ENCODE measurements around the gene LRRC37B. TPM values are rescaled to one million over a fixed set of nuclear protein-coding genes. Genes with fewer than 3 reads are reported as not detected.
"Not testable (repeated sequence)": the region's sequence is repeated elsewhere in the genome, so short reads cannot be mapped to it uniquely, and the experiment has no call there.

The LRRC37B gene
- polyA plus RNA-seq, 2 of the 4 experiments (the other 2 are of a cell fraction): 8.3 to 17.9 TPM

GRCh38 chr17:32021615-32021955, 14.4 kb downstream of the LRRC37B start:
- DNase-seq (ENCODE audit: low read depth in 1 of 2, low spot score in 1 of 2) (no peak), FAIRE-seq (no peak), ATAC-seq (no peak)
- H3K4me3 ChIP-seq: no peak overlapping the region
- H3K4me1 ChIP-seq: no peaks in the 10 kb centered on the region
- ChIA-PET POLR2A (no interaction called here), CTCF (interaction anchor here (1.1 kb wide), 2 partner anchors 13 to 15 kb away, joined by 3 to 4 read pairs; partner anchors contain the start of gene LRRC37B)
- TF ChIP-seq FOSL2 (IDR thresholded peaks at IDR 0.05): no peak
- no peak for TF ChIP-seq FOSL2 (CRISPR knock-in tag; IDR thresholded peaks at IDR 0.05)
- no peak for TF ChIP-seq HOXA7 (CRISPR knock-in tag; IDR thresholded peaks at IDR 0.05)
- no peak for TF ChIP-seq RCOR1 (IDR thresholded peaks at IDR 0.05; ENCODE audit: low read depth, low read length)
- no peak for TF ChIP-seq JUNB (IDR thresholded peaks at IDR 0.05)
- TF ChIP-seq ELK1 (IDR thresholded peaks at IDR 0.05; ENCODE audit: low read depth, low read length): no peak
- no peak for TF ChIP-seq CHD4 (IDR thresholded peaks at IDR 0.05; ENCODE audit: borderline replicate concordance)
- TF ChIP-seq RARB (CRISPR knock-in tag; IDR thresholded peaks at IDR 0.05): no peak
- TF ChIP-seq HOXB13 (CRISPR knock-in tag; IDR thresholded peaks at IDR 0.05; ENCODE audit: low read depth): no peak
- no peak for TF ChIP-seq NPAS2 (CRISPR knock-in tag; IDR thresholded peaks at IDR 0.05; ENCODE audit: borderline replicate concordance)
- no peak for TF ChIP-seq USF2 (IDR thresholded peaks at IDR 0.05)
- H3K27ac ChIP-seq: no peak overlapping the region
- WGBS (ENCODE audit: missing lambda C conversion rate): 86% methylated on average over 7 of the region's 7 CpGs
- no peak overlapping the region for H3K4me2 ChIP-seq
- no peaks in the 10 kb centered on the region for H3K9me3 ChIP-seq

GRCh38 chr17:32022554-32022953, 15.4 kb downstream of the LRRC37B start:
- H3K4me2 ChIP-seq; POLR2A ChIA-PET; FAIRE-seq; H3K4me1 ChIP-seq; DNase-seq (ENCODE audit: low read depth in 1 of 2, low spot score in 1 of 2); ATAC-seq; H3K4me3 ChIP-seq; H3K27ac ChIP-seq; H3K9me3 ChIP-seq: not testable (repeated sequence)
- CTCF ChIA-PET: interaction anchor here (0.6 kb wide), 1 partner anchor 816 kb away, joined by 3 read pairs; no protein-coding TSS in a partner anchor
- WGBS (ENCODE audit: missing lambda C conversion rate): 98% methylated on average over 3 of the region's 5 CpGs

- FAIRE-seq; DNase-seq (ENCODE audit: low read depth in 1 of 2, low spot score in 1 of 2); H3K27ac ChIP-seq; ATAC-seq; H3K4me3 ChIP-seq; H3K4me2 ChIP-seq; H3K4me1 ChIP-seq; CTCF ChIA-PET; POLR2A ChIA-PET; H3K9me3 ChIP-seq: not testable (repeated sequence)
- WGBS (ENCODE audit: missing lambda C conversion rate): 89% methylated on average over 4 of the region's 4 CpGs
These were observed 20.1 kb downstream of the LRRC37B start for GRCh38 chr17:32027271-32027670.

GRCh38 chr17:32033223-32033622, 26.0 kb downstream of the LRRC37B start:
- Histone ChIP-seq H3K4me3 (no peak overlapping the region), H3K9me3 (no peaks in the 10 kb centered on the region), H3K4me2 (no peak overlapping the region), H3K4me1 (no peaks in the 10 kb centered on the region), H3K27ac (no peak overlapping the region)
- FAIRE-seq (no peak), ATAC-seq (no peak), DNase-seq (ENCODE audit: low read depth in 1 of 2, low spot score in 1 of 2) (no peak)
- ChIA-PET CTCF (no interaction called here), POLR2A (interaction anchor here (0.5 kb wide), 1 partner anchor 70 kb away, joined by 4 read pairs; no protein-coding TSS in a partner anchor)
- no peak for TF ChIP-seq FOXS1 (CRISPR knock-in tag; IDR thresholded peaks at IDR 0.05)
- no peak for TF ChIP-seq HOXA7 (CRISPR knock-in tag; IDR thresholded peaks at IDR 0.05)
- 88% methylated on average over 2 of the region's 2 CpGs for WGBS (ENCODE audit: missing lambda C conversion rate)

GRCh38 chr17:32033812-32034211, 26.6 kb downstream of the LRRC37B start:
- FAIRE-seq; DNase-seq (ENCODE audit: low read depth in 1 of 2, low spot score in 1 of 2); H3K4me2 ChIP-seq; ATAC-seq; H3K4me1 ChIP-seq; CTCF ChIA-PET; H3K9me3 ChIP-seq; H3K4me3 ChIP-seq; H3K27ac ChIP-seq: not testable (repeated sequence)
- 88% methylated on average over 1 of the region's 1 CpG for WGBS (ENCODE audit: missing lambda C conversion rate)
- POLR2A ChIA-PET: interaction anchor here (0.5 kb wide), 1 partner anchor 69 kb away, joined by 4 read pairs; no protein-coding TSS in a partner anchor

- H3K9me3 ChIP-seq; H3K4me1 ChIP-seq; POLR2A ChIA-PET; FAIRE-seq; CTCF ChIA-PET; ATAC-seq; H3K4me3 ChIP-seq; H3K4me2 ChIP-seq; DNase-seq (ENCODE audit: low read depth in 1 of 2, low spot score in 1 of 2); H3K27ac ChIP-seq: not testable (repeated sequence)
- WGBS (ENCODE audit: missing lambda C conversion rate): 92% methylated on average over 17 of the region's 17 CpGs
These were observed 33.1 kb downstream of the LRRC37B start for GRCh38 chr17:32040246-32040645.

GRCh38 chr17:32041306-32041875, 34.2 kb downstream of the LRRC37B start:
- H3K4me3 ChIP-seq; H3K9me3 ChIP-seq; POLR2A ChIA-PET; H3K4me2 ChIP-seq; H3K4me1 ChIP-seq; H3K27ac ChIP-seq; FAIRE-seq; CTCF ChIA-PET; DNase-seq (ENCODE audit: low read depth in 1 of 2, low spot score in 1 of 2): not testable (repeated sequence)
- 93% methylated on average over 16 of the region's 19 CpGs for WGBS (ENCODE audit: missing lambda C conversion rate)
- ATAC-seq: peak; percentile 30 to 33; a peak in 3 of 6 replicates

- H3K27ac ChIP-seq, CTCF ChIA-PET, ATAC-seq: not testable (repeated sequence)
These were observed 35.1 kb downstream of the LRRC37B start for GRCh38 chr17:32042266-32042665.

GRCh38 chr17:32045611-32046010, 38.4 kb downstream of the LRRC37B start:
- H3K27ac ChIP-seq; H3K4me1 ChIP-seq; ATAC-seq; H3K9me3 ChIP-seq; H3K4me2 ChIP-seq; POLR2A ChIA-PET; CTCF ChIA-PET; FAIRE-seq; H3K4me3 ChIP-seq; DNase-seq (ENCODE audit: low read depth in 1 of 2, low spot score in 1 of 2): not testable (repeated sequence)
- 92% methylated on average over 3 of the region's 3 CpGs for WGBS (ENCODE audit: missing lambda C conversion rate)

More at GRCh38 chr17:32042266-32042665, 35.1 kb downstream of the LRRC37B start:
- WGBS (ENCODE audit: missing lambda C conversion rate): 92% methylated on average over 8 of the region's 11 CpGs
- H3K4me3 ChIP-seq; POLR2A ChIA-PET; DNase-seq (ENCODE audit: low read depth in 1 of 2, low spot score in 1 of 2); H3K4me1 ChIP-seq; H3K9me3 ChIP-seq; H3K4me2 ChIP-seq; FAIRE-seq: not testable (repeated sequence)
